Activated effector memory CD4-positive, alpha-beta T cell treated with anti-CD3 and anti-CD28 coated beads, Interleukin-2, amount 50 U/mL, for 16 hours (primary cell): Measurements from ENCODE around the gene RBP3.
A peak's percentile ranks its signal among the peaks of the same experiment; 100 is the strongest.

Experiments
- DNase-seq: peaks from one replicate; pipeline ENCODE4 v3.0.0-alpha.2; 2020

RBP3 gene

GRCh38 chr10:47402641-47403301 is 54.6 kb downstream of the RBP3 start:
- DNase-seq, result peak; percentile 48

- peak; percentile 57 for DNase-seq
Observed at GRCh38 chr10:47403446-47404318, 55.5 kb downstream of the RBP3 start.

GRCh38 chr10:47404446-47404845 is 56.3 kb downstream of the RBP3 start:
- DNase-seq, result peak; percentile 54

- no peak for DNase-seq
Observed at GRCh38 chr10:47404937-47405336, 56.8 kb downstream of the RBP3 start.

- DNase-seq, result no peak
Observed at GRCh38 chr10:47405857-47406547, 57.8 kb downstream of the RBP3 start.

- DNase-seq, result no peak
Observed at GRCh38 chr10:47406548-47406869, 58.3 kb downstream of the RBP3 start.

- DNase-seq, result no peak
Observed at GRCh38 chr10:47406870-47407691, 58.9 kb downstream of the RBP3 start.
